Hepatocyte (in vitro differentiated cells): ENCODE results near the gene PRKG1. TPM values are rescaled to one million over a fixed set of nuclear protein-coding genes. Genes with fewer than 3 reads are reported as not detected.
A peak's percentile ranks its signal among the peaks of the same experiment; 100 is the strongest.

Experiments used
- DNase-seq: peaks from one replicate; pipeline ENCODE4 v3.0.0-alpha.2; 2016; ENCODE audit warnings: low spot score
- H2AFZ ChIP-seq: fragments of 200-600 bp; sonication (generic); 2 replicates; pipeline ENCODE4 v1.6.0; 2016; ENCODE audit warnings: antibody characterized with exemption, mild to moderate bottlenecking
- H3K27ac ChIP-seq: fragments of 200-600 bp; sonication (generic); 2 replicates; pipeline ENCODE4 v1.5.1; 2016; ENCODE audit warnings: mild to moderate bottlenecking
- H3K27me3 ChIP-seq: fragments of 200-600 bp; sonication (generic); 2 replicates; pipeline ENCODE4 v1.6.1; 2016
- H3K36me3 ChIP-seq: fragments of 200-600 bp; sonication (generic); replicated peaks from 2 replicates; pipeline ENCODE4 v1.5.1; 2016; ENCODE audit warnings: low read depth; ENCODE audit not compliant: insufficient read depth
- H3K4me1 ChIP-seq: fragments of 200-600 bp; sonication (generic); 2 replicates; pipeline ENCODE4 v1.5.1; 2016; ENCODE audit warnings: mild to moderate bottlenecking, moderate library complexity; ENCODE audit not compliant: insufficient read depth
- H3K4me2 ChIP-seq: fragments of 200-600 bp; sonication (generic); 2 replicates; pipeline ENCODE4 v1.6.0; 2016
- H3K4me3 ChIP-seq: fragments of 200-600 bp; sonication (generic); 2 replicates; pipeline ENCODE4 v1.5.1; 2016; ENCODE audit warnings: mild to moderate bottlenecking
- H3K79me2 ChIP-seq: fragments of 200-600 bp; sonication (generic); 2 replicates; pipeline ENCODE4 v1.6.0; 2017; ENCODE audit warnings: mild to moderate bottlenecking
- H3K9me2 ChIP-seq: fragments of 200-600 bp; sonication (generic); replicated peaks from 2 replicates; pipeline ENCODE4 v1.6.0; 2017; ENCODE audit warnings: mild to moderate bottlenecking; ENCODE audit not compliant: insufficient read depth
- H3K9me3 ChIP-seq: fragments of 200-600 bp; sonication (generic); 2 replicates; pipeline ENCODE4 v1.5.1; 2016; ENCODE audit warnings: low read depth, mild to moderate bottlenecking
- H4K20me1 ChIP-seq: fragments of 200-600 bp; sonication (generic); 2 replicates; pipeline ENCODE4 v1.6.0; 2016; ENCODE audit warnings: mild to moderate bottlenecking; ENCODE audit not compliant: insufficient read depth, poor library complexity, severe bottlenecking
- CTCF ChIP-seq: fragments of 200-600 bp; sonication (generic); IDR thresholded peaks from 2 replicates; pipeline ENCODE4 v1.5.1; 2016; ENCODE audit warnings: antibody characterized with exemption, mild to moderate bottlenecking; ENCODE audit not compliant: poor library complexity
- EZH2 ChIP-seq: fragments of 200-600 bp; sonication (generic); IDR thresholded peaks from 2 replicates; pipeline ENCODE4 v1.6.1; 2016; ENCODE audit warnings: antibody characterized with exemption, mild to moderate bottlenecking, borderline replicate concordance
- EZH2phosphoT487 ChIP-seq: fragments of 200-600 bp; sonication (generic); IDR thresholded peaks from one replicate; pipeline ENCODE4 v1.6.1; 2018; ENCODE audit warnings: antibody characterized with exemption, mild to moderate bottlenecking, low read depth, moderate library complexity; ENCODE audit not compliant: unreplicated experiment, severe bottlenecking
- WGBS: methylation state at CpG from one replicate; pipeline ENCODE4 v1.1.6; 2016; ENCODE audit warnings: low lambda C conversion rate; ENCODE audit errors: missing lambda C conversion rate; 5-methylcytosine and 5-hydroxymethylcytosine counted together
- polyA plus RNA-seq: library from polyadenylated mRNA; unstranded; fragments of >200 nt; fragmentation: Nextera tagmentation; extraction: Ambion mirVana; gene quantifications from 2 replicates; pipeline ENCODE4 v1.2.1, GENCODE V29; 2016
- total RNA-seq: library from RNA; depleted of rRNA; stranded (reverse); fragments of >200 nt; gene quantifications from 2 replicates; pipeline ENCODE4 v1.2.3, GENCODE V29; 2014

PRKG1 gene
- total and polyA plus RNA-seq, 2 experiments from 2014 or later: 4.0 to 8.1 TPM

GRCh38 chr10:51072921-51073434 lies 1.3 kb upstream of the PRKG1 start:
- Histone ChIP-seq H3K4me2 (peak overlapping the region; percentile 87), H3K27ac (no peak overlapping the region), H3K36me3 (no peaks in the 10 kb centered on the region), H3K9me2 (no peaks in the 10 kb centered on the region), H3K9me3 (no peaks in the 10 kb centered on the region), H4K20me1 (no peaks in the 10 kb centered on the region), H2AFZ (peak overlapping the region; percentile 88), H3K4me1 (no peaks in the 10 kb centered on the region), H3K4me3 (no peak overlapping the region), H3K79me2 (no peaks in the 10 kb centered on the region), H3K27me3 (peaks cover 29% of the 10 kb centered on the region)
- DNase-seq: no peak
- TF ChIP-seq EZH2phosphoT487 (no peak), CTCF (no peak), EZH2 (no peak)
- 79% methylated on average over 5 of the region's 5 CpGs for WGBS

GRCh38 chr10:51073453-51074237 lies 642 bp upstream of the PRKG1 start:
- Histone ChIP-seq H3K4me1 (no peaks in the 10 kb centered on the region), H3K27me3 (peaks cover 29% of the 10 kb centered on the region), H3K4me2 (peak overlapping the region; percentile 87), H2AFZ (peak overlapping the region; percentile 88), H3K79me2 (no peaks in the 10 kb centered on the region), H3K9me3 (no peaks in the 10 kb centered on the region), H4K20me1 (no peaks in the 10 kb centered on the region), H3K4me3 (peak overlapping the region; percentile 54), H3K9me2 (no peaks in the 10 kb centered on the region), H3K36me3 (no peaks in the 10 kb centered on the region), H3K27ac (peak overlapping the region; percentile 67)
- 13% methylated on average over 25 of the region's 50 CpGs for WGBS
- TF ChIP-seq EZH2phosphoT487 (no peak), EZH2 (no peak), CTCF (peak; percentile 7)
- peak; percentile 33 for DNase-seq

- no peak for DNase-seq
Measured at GRCh38 chr10:51075043-51075872, 971 bp downstream of the PRKG1 start.

More at GRCh38 chr10:51075043-51075872, 971 bp downstream of the PRKG1 start:
- Histone ChIP-seq H2AFZ (peak overlapping the region; percentile 88), H3K4me1 (no peaks in the 10 kb centered on the region), H3K4me2 (peak overlapping the region; percentile 87), H4K20me1 (no peaks in the 10 kb centered on the region), H3K9me3 (no peaks in the 10 kb centered on the region), H3K36me3 (no peaks in the 10 kb centered on the region), H3K79me2 (no peaks in the 10 kb centered on the region), H3K27ac (no peak overlapping the region), H3K9me2 (no peaks in the 10 kb centered on the region), H3K4me3 (peak overlapping the region; percentile 54), H3K27me3 (peaks cover 29% of the 10 kb centered on the region)
- WGBS: 12% methylated on average over 18 of the region's 18 CpGs
- no peak for TF ChIP-seq CTCF
- TF ChIP-seq EZH2phosphoT487: no peak
- TF ChIP-seq EZH2: no peak
